Mesothelial cell of epicardium (in vitro differentiated cells): Measurements from ENCODE around the gene TSPAN2. TPM values are rescaled to one million over a fixed set of nuclear protein-coding genes. Genes with fewer than 3 reads are reported as not detected.

Source experiments
- DNase-seq, 2 experiments: peaks; one replicate each; pipeline ENCODE4 v3.0.0; 2021; ENCODE audit warnings: low spot score in 2 of 2; ENCODE audit not compliant: unreplicated experiment in 2 of 2
- H3K27ac Mint-ChIP-seq: 2 replicates; pipeline ENCODE4 v1.8.0; 2021; ENCODE audit warnings: mixed read lengths
- H3K27me3 Mint-ChIP-seq: 2 replicates; pipeline ENCODE4 v1.8.0; 2021; ENCODE audit warnings: low read depth, mixed read lengths
- H3K36me3 Mint-ChIP-seq: 2 replicates; pipeline ENCODE4 v1.8.0; 2021; ENCODE audit warnings: mixed read lengths
- H3K4me1 Mint-ChIP-seq: 2 replicates; pipeline ENCODE4 v1.8.0; 2021; ENCODE audit warnings: mixed read lengths
- H3K4me3 Mint-ChIP-seq: 2 replicates; pipeline ENCODE4 v1.8.0; 2021; ENCODE audit warnings: mild to moderate bottlenecking, moderate library complexity, mixed read lengths
- H3K9me3 Mint-ChIP-seq: 2 replicates; pipeline ENCODE4 v1.8.0; 2021; ENCODE audit warnings: mixed read lengths
- CTCF ChIP-seq: fragments of 200-600 bp; sonication (generic); IDR thresholded peaks from one replicate; pipeline ENCODE4 v1.5.0; 2021; ENCODE audit warnings: antibody characterized with exemption; ENCODE audit not compliant: unreplicated experiment
- total RNA-seq: library from RNA; stranded (reverse); gene quantifications from 3 replicates; pipeline ENCODE4 v1.2.1, GENCODE V29; 2021

Gene TSPAN2
- total RNA-seq, 1 donor from 2014 or later: 12.1 TPM

- Mint-ChIP-seq H3K27ac (no peak overlapping the region), H3K4me3 (no peak overlapping the region), H3K9me3 (no peaks in the 10 kb centered on the region), H3K27me3 (peaks cover 16% of the 10 kb centered on the region), H3K36me3 (no peaks in the 10 kb centered on the region), H3K4me1 (peaks cover 9% of the 10 kb centered on the region)
- no peak for TF ChIP-seq CTCF
- no peak for DNase-seq
These were observed 46.8 kb upstream of the TSPAN2 start for GRCh38 chr1:115136106-115136505.

GRCh38 chr1:115135681-115136080, 46.4 kb upstream of the TSPAN2 start:
- TF ChIP-seq CTCF: no peak
- Mint-ChIP-seq H3K4me3 (no peak overlapping the region), H3K9me3 (no peaks in the 10 kb centered on the region), H3K36me3 (no peaks in the 10 kb centered on the region), H3K27me3 (peaks cover 16% of the 10 kb centered on the region), H3K4me1 (peaks cover 9% of the 10 kb centered on the region), H3K27ac (no peak overlapping the region)
- DNase-seq: no peak

GRCh38 chr1:115134850-115135480, 45.7 kb upstream of the TSPAN2 start:
- peaks cover 16% of the 10 kb centered on the region for H3K27me3 Mint-ChIP-seq
- H3K36me3 Mint-ChIP-seq: no peaks in the 10 kb centered on the region
- no peak for DNase-seq
- no peak overlapping the region for H3K4me3 Mint-ChIP-seq
- H3K9me3 Mint-ChIP-seq: no peaks in the 10 kb centered on the region
- no peak overlapping the region for H3K27ac Mint-ChIP-seq
- peaks cover 9% of the 10 kb centered on the region for H3K4me1 Mint-ChIP-seq
- no peak for TF ChIP-seq CTCF

GRCh38 chr1:115134231-115134630, 44.9 kb upstream of the TSPAN2 start:
- no peaks in the 10 kb centered on the region for H3K9me3 Mint-ChIP-seq
- no peaks in the 10 kb centered on the region for H3K36me3 Mint-ChIP-seq
- TF ChIP-seq CTCF: no peak
- no peak overlapping the region for H3K4me3 Mint-ChIP-seq
- H3K4me1 Mint-ChIP-seq: peaks cover 9% of the 10 kb centered on the region
- peaks cover 16% of the 10 kb centered on the region for H3K27me3 Mint-ChIP-seq
- DNase-seq: no peak
- no peak overlapping the region for H3K27ac Mint-ChIP-seq

GRCh38 chr1:115133440-115133839, 44.1 kb upstream of the TSPAN2 start:
- no peak for TF ChIP-seq CTCF
- peaks cover 6% of the 10 kb centered on the region for H3K4me1 Mint-ChIP-seq
- H3K4me3 Mint-ChIP-seq: no peak overlapping the region
- no peak for DNase-seq
- peaks cover 11% of the 10 kb centered on the region for H3K27me3 Mint-ChIP-seq
- H3K36me3 Mint-ChIP-seq: no peaks in the 10 kb centered on the region
- H3K27ac Mint-ChIP-seq: no peak overlapping the region
- H3K9me3 Mint-ChIP-seq: no peaks in the 10 kb centered on the region

GRCh38 chr1:115130786-115131185, 41.5 kb upstream of the TSPAN2 start:
- Mint-ChIP-seq H3K27me3 (no peaks in the 10 kb centered on the region), H3K27ac (no peak overlapping the region)

More at GRCh38 chr1:115130786-115131185, 41.5 kb upstream of the TSPAN2 start:
- Mint-ChIP-seq H3K9me3 (peaks cover 2% of the 10 kb centered on the region), H3K4me1 (peaks cover 6% of the 10 kb centered on the region), H3K4me3 (no peak overlapping the region), H3K36me3 (no peaks in the 10 kb centered on the region)
- TF ChIP-seq CTCF: no peak
- DNase-seq: no peak
